Skeletal muscle tissue (tissue), 4 donors: ENCODE results near the gene DRC7. TPM values are rescaled to one million over a fixed set of nuclear protein-coding genes. Genes with fewer than 3 reads are reported as not detected.

Experiments
- H3K27ac ChIP-seq: one replicate; pipeline ENCODE4 v1.7.0; 2013; ENCODE audit warnings: mild to moderate bottlenecking, low read depth, low read length, inconsistent platforms
- H3K27me3 ChIP-seq, 3 donors: one replicate each; pipeline ENCODE4 v1.7.0; 2013; ENCODE audit warnings: low read length in 3 of 3; ENCODE audit not compliant: control insufficient read depth in 3 of 3, insufficient read depth in 3 of 3
- H3K36me3 ChIP-seq, 3 donors: one replicate each; pipeline ENCODE4 v1.7.0; 2013; ENCODE audit warnings: low read length in 3 of 3; ENCODE audit not compliant: control insufficient read depth in 3 of 3, insufficient read depth in 3 of 3
- H3K4me1 ChIP-seq, 3 donors: one replicate each; pipeline ENCODE4 v1.7.0; 2013; ENCODE audit warnings: low read length in 3 of 3, mild to moderate bottlenecking in 3 of 3; ENCODE audit not compliant: control insufficient read depth in 3 of 3, insufficient read depth in 3 of 3
- H3K4me3 ChIP-seq, 3 donors: one replicate each; pipeline ENCODE4 v1.7.0; 2013; ENCODE audit warnings: low read length in 3 of 3
- H3K9ac ChIP-seq, 3 donors: one replicate each; pipeline ENCODE4 v1.7.0; 2013; ENCODE audit warnings: low read length in 3 of 3, mild to moderate bottlenecking in 3 of 3, moderate library complexity in 2 of 3, low read depth in 1 of 3
- H3K9me3 ChIP-seq, 3 donors: one replicate each; pipeline ENCODE4 v1.7.0; 2013; ENCODE audit warnings: low read length in 3 of 3; ENCODE audit not compliant: control insufficient read depth in 3 of 3
- total RNA-seq: library from RNA; depleted of rRNA; stranded (reverse); fragments of >200 nt; gene quantifications from one replicate; pipeline ENCODE4 v1.2.3, GENCODE V29; 2014
- donor health status: Osteomylitis.

The DRC7 gene
- total RNA-seq, 1 donor from 2014 or later: not detected

- no peak overlapping the region for H3K4me3 ChIP-seq
- no peak overlapping the region for H3K27ac ChIP-seq
- peaks cover 4 to 17% (median 17%) of the 10 kb centered on the region in 3 donors for H3K4me1 ChIP-seq
- no peak overlapping the region for H3K9ac ChIP-seq
- peaks cover 11 to 44% (median 19%) of the 10 kb centered on the region in 3 donors for H3K27me3 ChIP-seq
- H3K9me3 ChIP-seq: no peaks in the 10 kb centered on the region
- peaks cover 0 to 3% (median 0%) of the 10 kb centered on the region in 3 donors for H3K36me3 ChIP-seq
Observed at GRCh38 chr16:57649846-57650245, 44.8 kb upstream of the DRC7 start.

DNA sequence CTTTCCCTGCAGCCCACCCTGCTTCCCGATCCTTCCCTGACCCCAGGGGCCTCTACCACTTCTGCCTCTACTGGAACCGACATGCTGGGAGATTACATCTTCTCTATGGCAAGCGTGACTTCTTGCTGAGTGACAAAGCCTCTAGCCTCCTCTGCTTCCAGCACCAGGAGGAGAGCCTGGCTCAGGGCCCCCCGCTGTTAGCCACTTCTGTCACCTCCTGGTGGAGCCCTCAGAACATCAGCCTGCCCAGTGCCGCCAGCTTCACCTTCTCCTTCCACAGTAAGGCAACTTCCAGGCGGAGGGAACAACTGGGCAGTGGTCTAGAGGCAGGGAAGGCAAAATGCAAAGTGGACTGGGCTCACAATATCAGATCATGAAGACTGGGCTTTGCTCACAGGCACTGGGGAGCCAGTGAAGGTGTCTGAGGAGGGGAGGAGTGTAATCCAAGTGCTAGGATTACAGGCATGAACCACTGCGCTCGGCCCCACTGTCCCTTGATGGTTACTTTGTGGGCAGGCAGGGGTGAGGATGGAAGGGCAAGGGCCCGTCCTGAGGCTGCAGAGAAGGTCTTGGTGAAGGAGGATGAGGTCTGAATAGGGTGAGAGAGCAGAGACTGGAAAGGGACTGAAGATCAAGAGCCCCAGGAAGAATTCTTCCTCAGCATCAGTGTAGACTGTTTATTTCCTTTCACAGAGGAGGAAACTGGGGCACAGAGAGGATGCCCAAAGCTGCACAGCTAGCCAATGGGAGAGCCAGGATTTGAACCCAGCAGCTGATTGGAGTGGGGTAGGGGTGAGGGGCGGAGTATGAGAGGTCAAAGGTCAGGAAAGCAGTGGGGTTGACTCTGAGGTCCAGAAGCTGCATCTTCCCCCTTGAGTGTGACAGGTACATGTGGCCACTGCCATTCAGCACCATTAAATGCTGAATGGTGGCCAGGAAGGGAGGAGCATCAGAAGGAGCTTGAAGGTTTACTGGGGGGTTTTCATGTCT, 43.0 kb upstream of the DRC7 start:
- H3K36me3 ChIP-seq: peaks cover 0 to 5% (median 0%) of the 10 kb centered on the region in 3 donors
- H3K27me3 ChIP-seq: peaks cover 11 to 40% (median 24%) of the 10 kb centered on the region in 3 donors
- H3K4me1 ChIP-seq: peaks cover 2 to 15% (median 11%) of the 10 kb centered on the region in 3 donors
- no peak overlapping the region for H3K4me3 ChIP-seq
- no peak overlapping the region for H3K9ac ChIP-seq
- no peak overlapping the region for H3K27ac ChIP-seq
- H3K9me3 ChIP-seq: no peaks in the 10 kb centered on the region

GRCh38 chr16:57652695-57653471, 41.7 kb upstream of the DRC7 start:
- peaks cover 2 to 38% (median 20%) of the 10 kb centered on the region in 3 donors for H3K27me3 ChIP-seq
- no peak overlapping the region for H3K9ac ChIP-seq
- H3K4me3 ChIP-seq: no peak overlapping the region
- no peaks in the 10 kb centered on the region for H3K9me3 ChIP-seq
- peaks cover under 1 to 10% (median 9%) of the 10 kb centered on the region in 3 donors for H3K4me1 ChIP-seq
- H3K27ac ChIP-seq: no peak overlapping the region
- H3K36me3 ChIP-seq: peaks cover 0 to 5% (median 0%) of the 10 kb centered on the region in 3 donors

DNA sequence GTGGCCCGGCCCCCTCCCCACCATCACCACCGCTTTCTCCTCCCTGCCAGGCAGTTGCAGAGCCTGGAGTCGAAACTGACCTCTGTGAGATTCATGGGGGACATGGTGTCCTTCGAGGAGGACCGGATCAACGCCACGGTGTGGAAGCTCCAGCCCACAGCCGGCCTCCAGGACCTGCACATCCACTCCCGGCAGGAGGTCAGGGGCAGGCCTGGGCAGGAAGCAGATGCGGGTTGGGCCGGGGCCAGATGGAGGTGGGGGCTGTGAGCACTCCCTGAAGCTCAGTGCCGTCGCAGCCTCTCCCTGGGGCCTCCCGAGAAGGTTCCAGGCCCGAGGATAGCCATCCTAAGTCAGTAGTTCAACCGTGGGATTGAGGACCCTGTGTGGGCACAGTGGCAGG, 40.7 kb upstream of the DRC7 start:
- Histone ChIP-seq H3K9me3 (no peaks in the 10 kb centered on the region), H3K36me3 (peaks cover 0 to 5% (median 0%) of the 10 kb centered on the region in 3 donors), H3K9ac (no peak overlapping the region), H3K4me1 (peaks cover 0 to under 1% (median 0%) of the 10 kb centered on the region in 3 donors), H3K4me3 (no peak overlapping the region), H3K27me3 (peaks cover 0 to 31% (median 22%) of the 10 kb centered on the region in 3 donors), H3K27ac (no peak overlapping the region)

GRCh38 chr16:57656342-57656955, 38.2 kb upstream of the DRC7 start:
- Histone ChIP-seq H3K36me3 (peaks cover 0 to 2% (median 0%) of the 10 kb centered on the region in 3 donors), H3K9me3 (no peaks in the 10 kb centered on the region), H3K27me3 (peaks cover 0 to 16% (median 8%) of the 10 kb centered on the region in 3 donors)

DNA sequence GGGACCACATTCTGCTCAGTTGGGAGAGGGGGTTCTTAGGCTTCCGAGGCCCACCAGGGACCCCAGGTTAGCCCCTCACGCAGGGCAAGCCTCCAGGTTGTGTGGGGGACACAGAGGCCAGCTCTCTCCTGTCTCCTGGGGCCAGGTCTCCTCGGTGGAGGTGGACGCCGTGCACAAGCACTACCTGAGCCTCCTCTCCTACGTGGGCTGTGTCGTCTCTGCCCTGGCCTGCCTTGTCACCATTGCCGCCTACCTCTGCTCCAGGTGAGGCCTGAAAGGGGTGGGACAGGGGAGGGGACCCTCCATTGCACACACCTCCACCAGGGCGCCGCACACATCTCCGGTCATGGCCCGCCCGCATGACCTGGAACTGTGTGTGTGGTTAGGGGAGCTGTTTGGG, 37.4 kb upstream of the DRC7 start:
- Histone ChIP-seq H3K9me3 (no peaks in the 10 kb centered on the region), H3K27me3 (peaks cover 0 to 9% (median 8%) of the 10 kb centered on the region in 3 donors), H3K9ac (no peak overlapping the region), H3K4me1 (no peaks in the 10 kb centered on the region), H3K36me3 (peaks cover 0 to 4% (median 2%) of the 10 kb centered on the region in 3 donors), H3K4me3 (no peak overlapping the region), H3K27ac (no peak overlapping the region)

More at GRCh38 chr16:57656342-57656955, 38.2 kb upstream of the DRC7 start:
- Histone ChIP-seq H3K4me3 (no peak overlapping the region), H3K4me1 (no peaks in the 10 kb centered on the region), H3K9ac (no peak overlapping the region), H3K27ac (no peak overlapping the region)

DNA sequence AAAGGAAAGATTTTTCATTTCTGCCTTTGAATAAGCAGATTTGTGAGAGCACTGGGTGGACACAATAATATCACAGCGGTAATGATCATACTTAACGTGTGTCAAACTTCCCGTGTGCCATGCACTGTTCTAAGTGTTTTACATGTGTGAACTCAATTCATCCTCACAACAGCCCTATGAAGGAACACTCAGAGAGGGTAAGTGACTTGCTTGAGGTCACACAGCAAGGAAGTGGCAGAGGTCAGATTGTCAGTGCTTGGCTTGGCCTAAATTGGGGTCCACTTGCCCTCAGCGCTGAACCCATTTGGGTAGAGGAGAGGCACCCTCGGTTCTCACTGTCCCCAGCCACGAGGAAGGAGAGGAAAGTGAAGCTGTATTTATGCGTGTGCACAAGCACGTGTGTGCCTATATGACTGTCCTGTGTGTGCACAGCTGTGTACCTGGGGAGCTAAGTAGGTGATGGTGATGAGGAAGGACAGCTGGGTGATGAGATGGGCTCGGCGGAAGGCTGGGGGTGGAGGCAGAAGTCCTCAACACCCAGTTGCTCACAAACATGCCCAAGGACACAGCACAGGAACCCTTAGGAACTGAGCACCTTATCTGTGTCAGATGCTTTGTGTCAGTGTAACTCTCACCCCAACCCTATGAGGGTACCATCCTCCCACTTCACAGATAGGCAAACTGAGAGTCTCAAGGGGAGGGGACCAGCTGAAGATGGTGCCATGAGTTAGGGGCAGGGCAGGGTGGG, 36.3 kb upstream of the DRC7 start:
- H3K9ac ChIP-seq: no peak overlapping the region
- no peak overlapping the region for H3K4me3 ChIP-seq
- no peaks in the 10 kb centered on the region for H3K9me3 ChIP-seq
- peaks cover 0 to 4% (median 2%) of the 10 kb centered on the region in 3 donors for H3K36me3 ChIP-seq
- H3K27ac ChIP-seq: no peak overlapping the region
- H3K27me3 ChIP-seq: peaks cover 0 to 8% (median 5%) of the 10 kb centered on the region in 3 donors
- no peaks in the 10 kb centered on the region for H3K4me1 ChIP-seq

DNA sequence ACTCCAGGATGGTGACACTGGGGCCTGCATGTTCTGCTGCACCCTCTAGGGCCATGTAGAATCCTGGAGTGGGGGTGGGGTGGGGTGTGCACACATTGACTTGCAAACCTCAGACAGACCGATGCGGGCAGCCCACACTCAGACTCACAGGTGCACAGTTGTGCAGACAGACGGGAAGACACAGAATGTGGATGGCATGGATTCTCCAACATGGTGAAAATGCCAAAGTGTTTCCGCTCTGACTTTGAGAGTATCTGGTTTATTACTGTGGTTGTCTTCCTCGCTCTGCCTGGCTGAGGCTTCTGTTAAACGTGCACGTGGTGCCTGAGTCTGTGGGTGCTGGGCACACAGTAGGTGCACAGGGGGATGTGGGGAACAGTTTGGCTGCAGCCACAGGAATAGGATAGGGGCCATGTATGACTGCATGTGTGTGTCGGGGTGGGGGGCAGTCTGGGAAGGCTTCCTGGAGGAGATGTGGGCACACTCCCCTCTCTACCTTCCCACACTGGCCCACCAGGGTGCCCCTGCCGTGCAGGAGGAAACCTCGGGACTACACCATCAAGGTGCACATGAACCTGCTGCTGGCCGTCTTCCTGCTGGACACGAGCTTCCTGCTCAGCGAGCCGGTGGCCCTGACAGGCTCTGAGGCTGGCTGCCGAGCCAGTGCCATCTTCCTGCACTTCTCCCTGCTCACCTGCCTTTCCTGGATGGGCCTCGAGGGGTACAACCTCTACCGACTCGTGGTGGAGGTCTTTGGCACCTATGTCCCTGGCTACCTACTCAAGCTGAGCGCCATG, 35.5 kb upstream of the DRC7 start:
- no peak overlapping the region for H3K9ac ChIP-seq
- H3K9me3 ChIP-seq: no peaks in the 10 kb centered on the region
- H3K36me3 ChIP-seq: peaks cover 0 to 4% (median 2%) of the 10 kb centered on the region in 3 donors
- no peak overlapping the region for H3K4me3 ChIP-seq
- H3K27ac ChIP-seq: no peak overlapping the region
- peaks cover 0 to 8% (median 0%) of the 10 kb centered on the region in 3 donors for H3K27me3 ChIP-seq
- H3K4me1 ChIP-seq: no peaks in the 10 kb centered on the region
